K562 (cell line): ENCODE results near the gene FAM53A. TPM values are rescaled to one million over a fixed set of nuclear protein-coding genes. Genes with fewer than 3 reads are reported as not detected.

Source experiments
- ATF1 ChIP-seq, 2 experiments: fragments of 450-650 bp in 1 of 2; IDR thresholded peaks; 2 replicates each; pipeline ENCODE4 v1.6.1; 2016; ENCODE audit warnings: missing compliant biosample characterization in 1 of 2, missing genetic modification characterization in 1 of 2
- CREM ChIP-seq: IDR thresholded peaks from 2 replicates; pipeline ENCODE4 v1.6.1; 2014; ENCODE audit warnings: antibody characterized with exemption, low read depth
- CTBP1 ChIP-seq: fragments of 450-650 bp; IDR thresholded peaks from 2 replicates; pipeline ENCODE4 v1.6.1; 2016; ENCODE audit warnings: borderline replicate concordance
- ETV6 ChIP-seq, 3 experiments: fragments of 150-350 bp in 1 of 3; sonication (generic) in 1 of 3; formaldehyde crosslinking in 1 of 3; IDR thresholded peaks; 2 replicates each; pipeline versions ENCODE4 v1.6.1 to v1.8.0; 2014 to 2022; ENCODE audit warnings: borderline replicate concordance in 2 of 3, low read depth in 2 of 3, antibody characterized with exemption in 1 of 3, low read length in 1 of 3, mild to moderate bottlenecking in 1 of 3, missing genetic modification reagents in 1 of 3
- FOXK2 ChIP-seq, 2 experiments: fragments of 450-650 bp; IDR thresholded peaks in 1 of 2; conservative IDR thresholded peaks in 1 of 2; 2 replicates each; pipeline ENCODE4 v1.6.1; 2016; ENCODE audit warnings: low read depth in 2 of 2, mild to moderate bottlenecking in 1 of 2
- GATA2 ChIP-seq: sonication (generic); formaldehyde crosslinking; IDR thresholded peaks from 2 replicates; pipeline ENCODE4 v1.4.0; 2020; ENCODE audit warnings: mild to moderate bottlenecking, missing genetic modification reagents
- GTF3C2 ChIP-seq: IDR thresholded peaks from 3 replicates; pipeline ENCODE4 v1.6.1; 2011; ENCODE audit warnings: borderline replicate concordance, mild to moderate bottlenecking, moderate library complexity; ENCODE audit not compliant: insufficient read length; ENCODE audit errors: extremely low read depth
- HMG20B ChIP-seq: fragments of 250-450 bp; sonication (Bioruptor Pico); IDR thresholded peaks from 2 replicates; pipeline ENCODE4 v1.5.0; 2021; ENCODE audit warnings: mild to moderate bottlenecking
- NR2C2 ChIP-seq, 2 experiments: fragments of 200-800 bp in 1 of 2; sonication (Bioruptor generic) in 1 of 2; sonication (generic) in 1 of 2; formaldehyde crosslinking in 1 of 2; IDR thresholded peaks; 2 replicates each; pipeline versions ENCODE4 v1.6.1 to v1.8.0; 2016 to 2022; ENCODE audit warnings: mild to moderate bottlenecking in 1 of 2, missing compliant biosample characterization in 1 of 2, missing genetic modification characterization in 1 of 2, missing genetic modification reagents in 1 of 2
- RBM14 ChIP-seq: fragments of 200-400 bp; formaldehyde crosslinking; IDR thresholded peaks from 2 replicates; pipeline ENCODE4 v1.6.1; 2018; ENCODE audit warnings: low read depth, mild to moderate bottlenecking, low read length, moderate library complexity, borderline replicate concordance; ENCODE audit not compliant: insufficient read depth
- RFX5 ChIP-seq: IDR thresholded peaks from 2 replicates; pipeline ENCODE4 v1.6.1; 2011; ENCODE audit warnings: low read depth, mild to moderate bottlenecking, improper control_type of control experiment, low read length
- RNF219 ChIP-seq: fragments of 250-450 bp; sonication (Bioruptor Pico); IDR thresholded peaks from 2 replicates; pipeline ENCODE4 v1.5.0; 2022; ENCODE audit warnings: mild to moderate bottlenecking
- SREBF1 ChIP-seq: fragments of 150-350 bp; IDR thresholded peaks from 2 replicates; pipeline ENCODE4 v1.6.1; 2014; ENCODE audit warnings: antibody characterized with exemption, low read depth, low read length, borderline replicate concordance
- SRSF3 ChIP-seq: fragments of 200-400 bp; formaldehyde crosslinking; IDR thresholded peaks from 2 replicates; pipeline ENCODE4 v1.6.1; 2016; ENCODE audit warnings: mild to moderate bottlenecking, low read length, moderate library complexity; ENCODE audit not compliant: insufficient read depth
- VEZF1 ChIP-seq: fragments of 200-800 bp; sonication (Bioruptor generic); IDR thresholded peaks from 2 replicates; pipeline ENCODE4 v1.6.1; 2017; ENCODE audit warnings: missing genetic modification characterization, missing compliant biosample characterization
- ZNF324 ChIP-seq: fragments of 250-450 bp; sonication (Bioruptor Pico); IDR thresholded peaks from 2 replicates; pipeline ENCODE4 v1.4.0; 2020; ENCODE audit warnings: mild to moderate bottlenecking
- ZNF644 ChIP-seq: fragments of 200-800 bp; sonication (Bioruptor generic); IDR thresholded peaks from 2 replicates; pipeline ENCODE4 v1.6.1; 2016; ENCODE audit warnings: low read depth, missing genetic modification characterization, missing compliant biosample characterization
- ZNF830 ChIP-seq: fragments of 250-450 bp; sonication (Bioruptor Pico); IDR thresholded peaks from 2 replicates; pipeline ENCODE4 v1.5.0; 2021; ENCODE audit warnings: mild to moderate bottlenecking
- polyA plus RNA-seq, 8 experiments: library from polyadenylated mRNA; depleted of rRNA in 4 of 8; stranded (reverse) in 5 of 8; unstranded in 3 of 8; fragments of >200 nt; fragmentation: Nextera tagmentation in 2 of 8; fragmentation: Illumina TruSeq in 1 of 8; extraction: Ambion mirVana in 2 of 8; extraction: Trizol in 1 of 8; gene quantifications; 2 replicates each; pipeline versions ENCODE4 v1.2.1 to v1.2.3, GENCODE V29; 2011 to 2014; ENCODE audit warnings: inconsistent platforms in 1 of 8, missing spikeins in 1 of 8
- total RNA-seq, 7 experiments: library from RNA; depleted of rRNA in 6 of 7; stranded (reverse); fragments of >200 nt in 6 of 7; fragmentation: Illumina TruSeq in 2 of 7; extraction: Trizol in 2 of 7; gene quantifications; 2 replicates each; pipeline versions ENCODE4 v1.2.1 to v1.2.3, GENCODE V29; 2011 to 2021; ENCODE audit warnings: low replicate concordance in 1 of 7

Gene FAM53A
- total and polyA plus RNA-seq, 9 of the 15 experiments (the other 6 are each of a cell fraction or from before 2014, with no cell fraction given) = 0.53 to 2.7 (median 1.4) TPM; not detected in 2

- TF ChIP-seq RFX5 = no peak
- no peak for TF ChIP-seq ETV6 (IDR thresholded peaks at IDR 0.05; ENCODE audit: borderline replicate concordance in 1 of 2, low read depth in 2 of 2, low read length in 1 of 2)
- TF ChIP-seq ETV6 (CRISPR knock-in tag; IDR thresholded peaks at IDR 0.05; ENCODE audit: borderline replicate concordance) = no peak
- peak; percentile 44; the same call in 1 of the 2 replicates for TF ChIP-seq GATA2 (CRISPR knock-in tag)
- peak; percentile 60; the same call in 1 of the 2 replicates for TF ChIP-seq NR2C2 (CRISPR knock-in tag; IDR thresholded peaks at IDR 0.05)
- TF ChIP-seq NR2C2 (tag; IDR thresholded peaks at IDR 0.05) = peak; percentile 76
- peak; percentile 72 for TF ChIP-seq CTBP1
- TF ChIP-seq HMG20B (CRISPR knock-in tag) = no peak
- TF ChIP-seq ZNF324 (CRISPR knock-in tag) = no peak
- TF ChIP-seq ATF1 (CRISPR knock-in tag; IDR thresholded peaks at IDR 0.05) = no peak
- TF ChIP-seq ATF1 (tag; IDR thresholded peaks at IDR 0.05) = peak; percentile 81
- no peak for TF ChIP-seq ZNF644 (tag)
- TF ChIP-seq FOXK2 (conservative IDR thresholded peaks at IDR 0.05 in 1 of 2, IDR thresholded peaks at IDR 0.05 in 1 of 2; ENCODE audit: low read depth in 2 of 2) = peak; percentile 51 to 66; a peak in 2 of 4 replicates
- TF ChIP-seq ZNF830 (CRISPR knock-in tag) = no peak
- no peak for TF ChIP-seq RBM14
- TF ChIP-seq RNF219 (CRISPR knock-in tag) = no peak
- TF ChIP-seq CREM = peak; percentile 83
- TF ChIP-seq SREBF1 = no peak
- no peak for TF ChIP-seq SRSF3
- no peak; the same call in 1 of the 2 replicates for TF ChIP-seq VEZF1 (CRISPR knock-in tag)
- no peak for TF ChIP-seq GTF3C2
Observed at GRCh38 chr4:1632109-1633104, 51.7 kb downstream of the FAM53A start (continued).
